GM12878 (cell line): ENCODE results near the gene ATP6V1G3. TPM values are rescaled to one million over a fixed set of nuclear protein-coding genes. Genes with fewer than 3 reads are reported as not detected.

Experiments used
- ATAC-seq: fragments of 200-7000 bp; cut with Tn5 transposase; 3 replicates; pipeline ENCODE4 v1.9.1; 2020; ENCODE audit warnings: mild to moderate bottlenecking, moderate library complexity
- BruUV-seq: library from RNA; stranded (reverse); fragments of 400-500 nt; replicated peaks from 2 replicates; lab custom pipeline; 2021; lab: Mats Ljungman, UMichigan
- CTCF ChIA-PET: fragments of 300-600 bp; sonication (Branson Sonifier 250); formaldehyde crosslinking; extraction: SDS; loops from one replicate; lab custom pipeline; 2021; ENCODE audit warnings: inconsistent platforms; lab: Yijun Ruan, JAX
- POLR2A ChIA-PET: fragments of 350-600 bp; formaldehyde crosslinking; extraction: SDS; loops from one replicate; lab custom pipeline; 2021; ENCODE audit warnings: inconsistent platforms; lab: Charles Lee
- RAD21 ChIA-PET: fragments of 300-600 bp; sonication (Branson Sonifier 250); formaldehyde crosslinking; loops from one replicate; lab custom pipeline; 2023; ENCODE audit warnings: antibody characterized with exemption; ENCODE audit not compliant: unreplicated experiment; lab: Charles Lee
- SMC1A ChIA-PET: fragments of 300-600 bp; sonication (Branson Sonifier 250); formaldehyde crosslinking; loops from one replicate; lab custom pipeline; 2023; ENCODE audit not compliant: unreplicated experiment, uncharacterized antibody; lab: Charles Lee
- DNase-seq: peaks from one replicate; pipeline ENCODE4 v3.0.0-alpha.2; 2011; ENCODE audit warnings: low read depth, low spot score
- FAIRE-seq: peaks from 3 replicates; lab custom pipeline; 2011; peaks lifted over from hg19 to GRCh38; lab: Jason Lieb, UNC
- H2AFZ ChIP-seq: 2 replicates; pipeline ENCODE4 v1.6.0; 2011; ENCODE audit warnings: low read depth, low read length, control low read depth; ENCODE audit not compliant: control insufficient read depth
- H3K27ac ChIP-seq: 2 replicates; pipeline ENCODE4 v1.5.1; 2011; ENCODE audit warnings: control low read depth; ENCODE audit not compliant: control insufficient read depth, insufficient read depth
- H3K27me3 ChIP-seq, 2 experiments: replicated peaks in 1 of 2; 2 replicates each; pipeline versions ENCODE4 v1.6.0 to v1.6.1; 2011; ENCODE audit warnings: low read length in 1 of 2; ENCODE audit not compliant: control insufficient read depth in 2 of 2, insufficient read depth in 2 of 2
- H3K36me3 ChIP-seq, 2 experiments: 2 replicates each; pipeline ENCODE4 v1.5.1; 2011; ENCODE audit warnings: low read length in 1 of 2; ENCODE audit not compliant: control insufficient read depth in 2 of 2, insufficient read depth in 2 of 2
- H3K4me1 ChIP-seq: 2 replicates; pipeline ENCODE4 v1.6.1; 2011; ENCODE audit warnings: mild to moderate bottlenecking, low read length, moderate library complexity, mixed read lengths; ENCODE audit not compliant: control insufficient read depth, insufficient read depth
- H3K4me2 ChIP-seq: 2 replicates; pipeline ENCODE4 v1.6.0; 2011; ENCODE audit warnings: control low read depth; ENCODE audit not compliant: control insufficient read depth, insufficient read depth
- H3K4me3 ChIP-seq: fragments of 200-600 bp; sonication (generic); 2 replicates; pipeline ENCODE4 v1.5.1; 2016
- H3K79me2 ChIP-seq: 2 replicates; pipeline ENCODE4 v1.6.0; 2011; ENCODE audit warnings: low read length; ENCODE audit not compliant: control insufficient read depth, insufficient read depth
- H3K9ac ChIP-seq: 2 replicates; pipeline ENCODE4 v1.8.0; 2011; ENCODE audit warnings: low read length, control low read depth, mixed read lengths; ENCODE audit not compliant: control insufficient read depth, insufficient read depth
- H3K9me3 ChIP-seq: replicated peaks from 3 replicates; pipeline ENCODE4 v1.5.1; 2011; ENCODE audit warnings: mild to moderate bottlenecking, low read length; ENCODE audit not compliant: control insufficient read depth, insufficient read depth
- H4K20me1 ChIP-seq: 2 replicates; pipeline ENCODE4 v1.6.0; 2011; ENCODE audit not compliant: control insufficient read depth, insufficient read depth
- BRCA1 ChIP-seq: IDR thresholded peaks from 2 replicates; pipeline ENCODE4 v1.6.1; 2011; ENCODE audit warnings: low read depth, low read length, improper control_type of control experiment
- CUX1 ChIP-seq: IDR thresholded peaks from 2 replicates; pipeline ENCODE4 v1.6.1; 2012; ENCODE audit warnings: improper control_type of control experiment, low read depth, low read length; ENCODE audit not compliant: insufficient replicate concordance
- EED ChIP-seq: sonication (generic); IDR thresholded peaks from 2 replicates; pipeline ENCODE4 v1.6.1; 2016; ENCODE audit warnings: antibody characterized with exemption, low read depth
- EGR1 ChIP-seq, 2 experiments: IDR thresholded peaks; 1 replicate in 1 of 2; 2 replicates in 1 of 2; pipeline ENCODE4 v1.6.1; 2011 to 2012; ENCODE audit warnings: low read depth in 2 of 2, low read length in 2 of 2, borderline replicate concordance in 1 of 2, mild to moderate bottlenecking in 1 of 2, moderate library complexity in 1 of 2
- FOS ChIP-seq: IDR thresholded peaks from 3 replicates; pipeline ENCODE4 v1.6.1; 2011; ENCODE audit warnings: borderline replicate concordance; ENCODE audit not compliant: insufficient read length; ENCODE audit errors: extremely low read depth
- IKZF1 ChIP-seq: fragments of 450-650 bp; conservative IDR thresholded peaks from 2 replicates; pipeline ENCODE4 v1.6.1; 2017; ENCODE audit warnings: antibody characterized with exemption, mild to moderate bottlenecking
- IRF4 ChIP-seq: IDR thresholded peaks from 2 replicates; pipeline ENCODE4 v1.6.1; 2011; ENCODE audit warnings: low read depth, low read length
- MAX ChIP-seq: IDR thresholded peaks from 2 replicates; pipeline ENCODE4 v1.6.1; 2012; ENCODE audit warnings: low read depth, low read length, improper control_type of control experiment
- NBN ChIP-seq: fragments of 450-650 bp; IDR thresholded peaks from 2 replicates; pipeline ENCODE4 v1.6.1; 2016
- POLR2AphosphoS5 ChIP-seq: IDR thresholded peaks from 2 replicates; pipeline ENCODE4 v1.6.1; 2011; ENCODE audit warnings: mild to moderate bottlenecking, low read length, inconsistent platforms
- RAD21 ChIP-seq: IDR thresholded peaks from 2 replicates; pipeline ENCODE4 v1.6.1; 2011; ENCODE audit warnings: mild to moderate bottlenecking, low read depth, low read length, moderate library complexity; ENCODE audit not compliant: insufficient read depth
- STAT1 ChIP-seq: fragments of 450-650 bp; conservative IDR thresholded peaks from 2 replicates; pipeline ENCODE4 v1.6.1; 2014; ENCODE audit warnings: antibody characterized with exemption, mild to moderate bottlenecking
- TBL1XR1 ChIP-seq: IDR thresholded peaks from 2 replicates; pipeline ENCODE4 v1.6.1; 2012; ENCODE audit warnings: low read depth, low read length, improper control_type of control experiment
- USF1 ChIP-seq: IDR thresholded peaks from 2 replicates; pipeline ENCODE4 v1.6.1; 2011; ENCODE audit warnings: borderline replicate concordance, low read depth, mild to moderate bottlenecking, moderate library complexity, mixed read lengths, low read length; ENCODE audit not compliant: insufficient read depth; ENCODE audit errors: extremely low read length
- ZNF207 ChIP-seq: fragments of 450-650 bp; IDR thresholded peaks from 2 replicates; pipeline ENCODE4 v1.6.1; 2014; ENCODE audit warnings: antibody characterized with exemption, mild to moderate bottlenecking, borderline replicate concordance
- ZNF24 ChIP-seq: fragments of 450-650 bp; IDR thresholded peaks from 2 replicates; pipeline ENCODE4 v1.6.1; 2017; ENCODE audit warnings: antibody characterized with exemption, mild to moderate bottlenecking
- ZNF384 ChIP-seq: IDR thresholded peaks from 2 replicates; pipeline ENCODE4 v1.6.1; 2012; ENCODE audit warnings: low read depth, mild to moderate bottlenecking, low read length, improper control_type of control experiment, borderline replicate concordance
- WGBS: methylation state at CpG from one replicate; pipeline ENCODE4 v1.1.6; 2016; ENCODE audit warnings: low lambda C conversion rate; ENCODE audit not compliant: insufficient replicate concordance, insufficient coverage; ENCODE audit errors: missing lambda C conversion rate; 5-methylcytosine and 5-hydroxymethylcytosine counted together
- in situ Hi-C: fragments of 300-500 bp; cut with MboI; formaldehyde crosslinking; loops from 9 replicates; pipeline ENCODE4 v1.14.3; 2018; ENCODE audit warnings: mixed read lengths
- intact Hi-C: fragments of 100-400 bp; cut with micrococcal nuclease; formaldehyde crosslinking; loops from one replicate; pipeline ENCODE4 v1.14.2; 2022; ENCODE audit not compliant: unreplicated experiment
- polyA plus RNA-seq, 11 experiments: library from polyadenylated mRNA; depleted of rRNA in 4 of 11; unstranded in 6 of 11; stranded (reverse) in 5 of 11; fragments of >200 nt; fragmentation: Nextera tagmentation in 4 of 11; fragmentation: Illumina TruSeq in 1 of 11; extraction: Ambion mirVana in 4 of 11; extraction: Trizol in 1 of 11; gene quantifications; 1 replicate in 1 of 11; 2 replicates in 10 of 11; pipeline versions ENCODE4 v1.2.1 to v1.2.3, GENCODE V29; 2011 to 2016; ENCODE audit warnings: inconsistent platforms in 2 of 11, missing spikeins in 2 of 11, low read depth in 1 of 11
- total RNA-seq, 4 experiments: library from RNA; depleted of rRNA in 3 of 4; stranded (reverse); fragments of >200 nt in 3 of 4; fragmentation: Illumina TruSeq in 1 of 4; extraction: Trizol in 1 of 4; gene quantifications; 2 replicates each; pipeline versions ENCODE4 v1.2.1 to v1.2.3, GENCODE V29; 2013 to 2021

The ATP6V1G3 gene
- total and polyA plus RNA-seq, 10 of the 15 experiments (the other 5 are each of a cell fraction or from before 2014, with no cell fraction given): 0.22 TPM; not detected in 9

GRCh38 chr1:198575798-198576641, 35.5 kb upstream of the ATP6V1G3 start:
- WGBS: 77% methylated on average over 2 of the region's 2 CpGs
- TF ChIP-seq STAT1 (no peak), POLR2AphosphoS5 (no peak), FOS (no peak), MAX (no peak), CUX1 (no peak), ZNF384 (no peak), RAD21 (no peak), IRF4 (no peak), EGR1 (IDR thresholded peaks at IDR 0.05; ENCODE audit: borderline replicate concordance in 1 of 2, low read depth in 2 of 2, low read length in 2 of 2) (no peak), NBN (0 out of 2 replicates have a peak, but pooled peaks have one; percentile 39), ZNF24 (peak; percentile 89), BRCA1 (no peak), TBL1XR1 (no peak), EED (no peak), IKZF1 (peak; percentile 74), ZNF207 (no peak), USF1 (no peak)

More at GRCh38 chr1:198575798-198576641, 35.5 kb upstream of the ATP6V1G3 start:
- no peak overlapping the region for H3K9ac ChIP-seq
- ChIA-PET RAD21 (interaction anchor here (0.7 to 2.4 kb wide), 13 partner anchors 13 to 402 kb away, joined by 3 to 12 read pairs (median 4); no protein-coding TSS in a partner anchor), CTCF (interaction anchor here (0.6 to 1.8 kb wide), 12 partner anchors 8 to 721 kb away, joined by 3 to 7 read pairs (median 3); no protein-coding TSS in a partner anchor), POLR2A (interaction anchor here (1.4 to 1.6 kb wide), 2 partner anchors 45 to 71 kb away, joined by 3 to 4 read pairs; no protein-coding TSS in a partner anchor), SMC1A (interaction anchor here (0.7 to 3.0 kb wide), 28 partner anchors 9 to 401 kb away, joined by 3 to 18 read pairs (median 5); partner anchors contain the start of gene PTPRC)
- DNase-seq: no peak
- no peak for FAIRE-seq
- no TSS peak for BruUV-seq
- in situ Hi-C loops (no loop called here), intact Hi-C loops (no loop called here)
- H3K4me3 ChIP-seq: no peak overlapping the region
- no peak overlapping the region for H3K27ac ChIP-seq
- H2AFZ ChIP-seq: no peak overlapping the region
- H3K36me3 ChIP-seq: no peaks in the 10 kb centered on the region
- H3K9me3 ChIP-seq: no peaks in the 10 kb centered on the region
- H3K27me3 ChIP-seq: no peaks in the 10 kb centered on the region
- no peak overlapping the region for H3K4me2 ChIP-seq
- H3K79me2 ChIP-seq: no peaks in the 10 kb centered on the region
- peak; percentile 65 for ATAC-seq
- H4K20me1 ChIP-seq: no peaks in the 10 kb centered on the region
- H3K4me1 ChIP-seq: peaks cover 12% of the 10 kb centered on the region
